HepG2 (cell line): ENCODE results near the gene MACROH2A1. TPM values are rescaled to one million over a fixed set of nuclear protein-coding genes. Genes with fewer than 3 reads are reported as not detected.

ENCODE experiments used
- ATAC-seq: fragments of 200-7000 bp; cut with Tn5 transposase; 3 replicates; pipeline ENCODE4 v1.9.1; 2020; ENCODE audit warnings: mild to moderate bottlenecking, moderate library complexity
- BruUV-seq: library from RNA; stranded (reverse); fragments of 400-500 nt; replicated peaks from 2 replicates; lab custom pipeline; 2021; lab: Mats Ljungman, UMichigan
- CTCF ChIA-PET: fragments of 300-600 bp; formaldehyde crosslinking; extraction: SDS; loops from one replicate; lab custom pipeline; 2021; ENCODE audit warnings: low total read pairs, inconsistent platforms, low intra/inter-chr PET ratio; lab: Yijun Ruan, JAX
- POLR2A ChIA-PET: fragments of 350-600 bp; sonication (Branson Sonifier 250); formaldehyde crosslinking; loops from one replicate; lab custom pipeline; 2020; ENCODE audit warnings: antibody characterized with exemption, inconsistent platforms; lab: Yijun Ruan, JAX
- DNase-seq: peaks from one replicate; pipeline ENCODE4 v3.0.0-alpha.2; 2015; ENCODE audit warnings: low spot score
- FAIRE-seq: peaks from 3 replicates; lab custom pipeline; 2011; peaks lifted over from hg19 to GRCh38; lab: Jason Lieb, UNC
- H2AFZ ChIP-seq: one replicate; pipeline ENCODE4 v1.6.1; 2011; ENCODE audit warnings: low read length, inconsistent platforms
- H3K27ac ChIP-seq: fragments of 300-600 bp; 3 replicates; pipeline ENCODE4 v1.8.0; 2011; ENCODE audit warnings: mixed run types, mild to moderate bottlenecking, mixed read lengths, low read length, inconsistent platforms; ENCODE audit not compliant: insufficient read depth; ENCODE audit errors: extremely low read length
- H3K27me3 ChIP-seq, 2 experiments: fragments of 200-600 bp in 1 of 2; 2 replicates in 1 of 2; 3 replicates in 1 of 2; pipeline versions ENCODE4 v1.6.0 to v1.8.0; 2011; ENCODE audit warnings: low read length in 2 of 2, mild to moderate bottlenecking in 2 of 2, moderate library complexity in 2 of 2, inconsistent platforms in 1 of 2; ENCODE audit not compliant: insufficient read depth in 2 of 2, control insufficient read depth in 1 of 2
- H3K36me3 ChIP-seq, 2 experiments: fragments of 200-600 bp in 1 of 2; replicated peaks in 1 of 2; 2 replicates in 1 of 2; 3 replicates in 1 of 2; pipeline versions ENCODE4 v1.5.1 to v1.8.0; 2011; ENCODE audit warnings: low read length in 2 of 2, inconsistent platforms in 1 of 2; ENCODE audit not compliant: insufficient read depth in 2 of 2, control insufficient read depth in 1 of 2
- H3K4me1 ChIP-seq: 2 replicates; pipeline ENCODE4 v1.5.1; 2012; ENCODE audit warnings: low read length, inconsistent platforms; ENCODE audit not compliant: insufficient read depth
- H3K4me2 ChIP-seq: 2 replicates; pipeline ENCODE4 v1.6.0; 2011; ENCODE audit warnings: low read depth, low read length, inconsistent platforms
- H3K4me3 ChIP-seq, 3 experiments: fragments of 200-600 bp in 1 of 3; sonication (generic), shearing (Covaris generic) in 1 of 3; replicated peaks in 1 of 3; 2 replicates each; pipeline ENCODE4 v1.5.1; 2011 to 2016; ENCODE audit warnings: low read length in 3 of 3, inconsistent platforms in 2 of 3, low read depth in 2 of 3, mild to moderate bottlenecking in 2 of 3, control low read depth in 1 of 3, mixed read lengths in 1 of 3; ENCODE audit not compliant: insufficient read depth in 1 of 3
- H3K79me2 ChIP-seq: one replicate; pipeline ENCODE4 v1.6.1; 2011; ENCODE audit warnings: low read length, inconsistent platforms; ENCODE audit not compliant: insufficient read depth
- H3K9ac ChIP-seq: 2 replicates; pipeline ENCODE4 v1.6.0; 2011; ENCODE audit warnings: mild to moderate bottlenecking, low read depth, low read length, inconsistent platforms; ENCODE audit not compliant: insufficient read depth
- H3K9me3 ChIP-seq: 2 replicates; pipeline ENCODE4 v1.5.1; 2012; ENCODE audit warnings: mild to moderate bottlenecking, low read length
- H4K20me1 ChIP-seq: 2 replicates; pipeline ENCODE4 v1.6.0; 2011; ENCODE audit warnings: inconsistent platforms, mild to moderate bottlenecking, low read length, moderate library complexity; ENCODE audit not compliant: insufficient read depth
- HOXA7 ChIP-seq: sonication (generic); formaldehyde crosslinking; IDR thresholded peaks from 2 replicates; pipeline ENCODE4 v1.8.1; 2022; ENCODE audit warnings: mild to moderate bottlenecking, missing genetic modification reagents, moderate library complexity
- JUNB ChIP-seq: sonication (generic); formaldehyde crosslinking; IDR thresholded peaks from 2 replicates; pipeline ENCODE4 v1.8.0; 2022; ENCODE audit warnings: missing genetic modification reagents, mild to moderate bottlenecking, borderline replicate concordance
- MIXL1 ChIP-seq: IDR thresholded peaks from 2 replicates; pipeline ENCODE4 v1.6.1; 2016
- MYNN ChIP-seq: sonication (generic); formaldehyde crosslinking; IDR thresholded peaks from 2 replicates; pipeline ENCODE4 v1.4.0; 2020; ENCODE audit warnings: mild to moderate bottlenecking, low read depth, missing genetic modification reagents
- PAF1 ChIP-seq: IDR thresholded peaks from 2 replicates; pipeline ENCODE4 v1.6.1; 2016; ENCODE audit warnings: missing genetic modification reagents, missing compliant biosample characterization
- RBM39 ChIP-seq: fragments of 200-400 bp; formaldehyde crosslinking; IDR thresholded peaks from one replicate; pipeline ENCODE4 v1.6.1; 2018; ENCODE audit warnings: antibody characterized with exemption, mild to moderate bottlenecking, low read depth, low read length; ENCODE audit not compliant: poor library complexity, severe bottlenecking
- SIX1 ChIP-seq: sonication (generic); formaldehyde crosslinking; IDR thresholded peaks from 2 replicates; pipeline ENCODE4 v1.4.0; 2020; ENCODE audit warnings: missing genetic modification reagents, borderline replicate concordance
- THRA ChIP-seq: sonication (generic); formaldehyde crosslinking; IDR thresholded peaks from 2 replicates; pipeline ENCODE4 v1.4.0; 2020; ENCODE audit warnings: missing genetic modification reagents, borderline replicate concordance
- ZBTB21 ChIP-seq: sonication (generic); formaldehyde crosslinking; IDR thresholded peaks from 2 replicates; pipeline ENCODE4 v1.4.0; 2020; ENCODE audit warnings: missing genetic modification reagents
- ZFP90 ChIP-seq: sonication (generic); formaldehyde crosslinking; IDR thresholded peaks from 2 replicates; pipeline ENCODE4 v1.8.0; 2022; ENCODE audit warnings: missing genetic modification reagents, mild to moderate bottlenecking, inconsistent platforms, borderline replicate concordance
- ZNF280B ChIP-seq: sonication (generic); formaldehyde crosslinking; IDR thresholded peaks from 2 replicates; pipeline ENCODE4 v1.5.0; 2020; ENCODE audit warnings: missing genetic modification reagents, mild to moderate bottlenecking, borderline replicate concordance
- ZNF746 ChIP-seq: sonication (generic); formaldehyde crosslinking; IDR thresholded peaks from 2 replicates; pipeline ENCODE4 v1.8.0; 2022; ENCODE audit warnings: mild to moderate bottlenecking, missing genetic modification reagents
- WGBS: methylation state at CpG from one replicate; pipeline ENCODE4 v1.1.6; 2017; ENCODE audit warnings: low lambda C conversion rate; 5-methylcytosine and 5-hydroxymethylcytosine counted together
- in situ Hi-C: cut with HindIII; loops from 2 replicates; pipeline ENCODE4 v1.10.0; 2017; ENCODE audit warnings: low pct_unique_long_range_greater_than_20kb; ENCODE audit not compliant: extremely low pct_ligation_motif_present
- intact Hi-C: fragments of 100-400 bp; cut with micrococcal nuclease; formaldehyde crosslinking; loops from one replicate; pipeline ENCODE4 v1.10.0; 2022; ENCODE audit not compliant: unreplicated experiment
- polyA plus RNA-seq, 8 experiments: library from polyadenylated mRNA; depleted of rRNA in 3 of 8; stranded (reverse) in 7 of 8; unstranded in 1 of 8; fragments of >200 nt; fragmentation: Illumina TruSeq in 4 of 8; extraction: Trizol in 4 of 8; gene quantifications; 2 replicates each; pipeline versions ENCODE4 v1.2.1 to v1.2.3, GENCODE V29; 2011 to 2016; ENCODE audit warnings: low read depth in 4 of 8, missing spikeins in 1 of 8, mixed read lengths in 1 of 8; ENCODE audit not compliant: insufficient read depth in 1 of 8
- total RNA-seq, 5 experiments: library from RNA; depleted of rRNA; stranded (reverse); fragments of >200 nt; fragmentation: Illumina TruSeq; extraction: Trizol; gene quantifications; 2 replicates each; pipeline ENCODE4 v1.2.3, GENCODE V29; 2016; ENCODE audit warnings: low read depth in 1 of 5
- TF ChIP-seq, protein P1 (sequence below): sonication (generic); formaldehyde crosslinking; IDR thresholded peaks from 2 replicates; pipeline ENCODE4 v1.5.1; 2020; ENCODE audit warnings: mild to moderate bottlenecking, missing genetic modification reagents, moderate library complexity
- TF ChIP-seq, protein P2 (sequence below): sonication (generic); formaldehyde crosslinking; IDR thresholded peaks from 2 replicates; pipeline ENCODE4 v1.8.0; 2022; ENCODE audit warnings: missing genetic modification reagents, low read depth, mild to moderate bottlenecking, borderline replicate concordance

Gene MACROH2A1
- total and polyA plus RNA-seq, 2 of the 13 experiments (the other 11 are each of a cell fraction or from before 2014, with no cell fraction given), result 69.1 to 158 TPM

- no peak overlapping the region for H3K27ac ChIP-seq
- CTCF ChIA-PET, result no interaction called here
- no peaks in the 10 kb centered on the region for H4K20me1 ChIP-seq
- intact Hi-C loops, result no loop called here
- no peaks in the 10 kb centered on the region for H3K9me3 ChIP-seq
- FAIRE-seq, result peak; percentile 36
- peaks cover 80% of the 10 kb centered on the region for H3K4me1 ChIP-seq
- WGBS, result 83% methylated on average over 13 of the region's 23 CpGs
- no peak overlapping the region for H3K4me3 ChIP-seq
- DNase-seq, result no peak
- POLR2A ChIA-PET, result no interaction called here
- H3K9ac ChIP-seq, result no peak overlapping the region
- in situ Hi-C loops, result no loop called here
- H3K79me2 ChIP-seq, result no peaks in the 10 kb centered on the region
- H3K36me3 ChIP-seq, result no peaks in the 10 kb centered on the region
- no TSS peak for BruUV-seq
- H2AFZ ChIP-seq, result no peak overlapping the region
- H3K4me2 ChIP-seq, result 0 out of 2 replicates have a peak overlapping the region, but pooled peaks have one; percentile 8
- ATAC-seq, result peak; percentile 9; the same call in 2 of the 3 replicates
- H3K27me3 ChIP-seq, result no peaks in the 10 kb centered on the region; a peak in 1 of 5 replicates
- TF ChIP-seq ZFP90 (CRISPR knock-in tag) (no peak), ZNF746 (no peak), ZBTB21 (CRISPR knock-in tag) (no peak), ZNF280B (CRISPR knock-in tag) (no peak), MYNN (no peak), THRA (CRISPR knock-in tag) (no peak), JUNB (no peak), SIX1 (CRISPR knock-in tag) (peak; percentile 59; the same call in 1 of the 2 replicates), PAF1 (no peak), RBM39 (no peak), HOXA7 (CRISPR knock-in tag) (no peak), MIXL1 (no peak)
- TF ChIP-seq, protein P1, sequence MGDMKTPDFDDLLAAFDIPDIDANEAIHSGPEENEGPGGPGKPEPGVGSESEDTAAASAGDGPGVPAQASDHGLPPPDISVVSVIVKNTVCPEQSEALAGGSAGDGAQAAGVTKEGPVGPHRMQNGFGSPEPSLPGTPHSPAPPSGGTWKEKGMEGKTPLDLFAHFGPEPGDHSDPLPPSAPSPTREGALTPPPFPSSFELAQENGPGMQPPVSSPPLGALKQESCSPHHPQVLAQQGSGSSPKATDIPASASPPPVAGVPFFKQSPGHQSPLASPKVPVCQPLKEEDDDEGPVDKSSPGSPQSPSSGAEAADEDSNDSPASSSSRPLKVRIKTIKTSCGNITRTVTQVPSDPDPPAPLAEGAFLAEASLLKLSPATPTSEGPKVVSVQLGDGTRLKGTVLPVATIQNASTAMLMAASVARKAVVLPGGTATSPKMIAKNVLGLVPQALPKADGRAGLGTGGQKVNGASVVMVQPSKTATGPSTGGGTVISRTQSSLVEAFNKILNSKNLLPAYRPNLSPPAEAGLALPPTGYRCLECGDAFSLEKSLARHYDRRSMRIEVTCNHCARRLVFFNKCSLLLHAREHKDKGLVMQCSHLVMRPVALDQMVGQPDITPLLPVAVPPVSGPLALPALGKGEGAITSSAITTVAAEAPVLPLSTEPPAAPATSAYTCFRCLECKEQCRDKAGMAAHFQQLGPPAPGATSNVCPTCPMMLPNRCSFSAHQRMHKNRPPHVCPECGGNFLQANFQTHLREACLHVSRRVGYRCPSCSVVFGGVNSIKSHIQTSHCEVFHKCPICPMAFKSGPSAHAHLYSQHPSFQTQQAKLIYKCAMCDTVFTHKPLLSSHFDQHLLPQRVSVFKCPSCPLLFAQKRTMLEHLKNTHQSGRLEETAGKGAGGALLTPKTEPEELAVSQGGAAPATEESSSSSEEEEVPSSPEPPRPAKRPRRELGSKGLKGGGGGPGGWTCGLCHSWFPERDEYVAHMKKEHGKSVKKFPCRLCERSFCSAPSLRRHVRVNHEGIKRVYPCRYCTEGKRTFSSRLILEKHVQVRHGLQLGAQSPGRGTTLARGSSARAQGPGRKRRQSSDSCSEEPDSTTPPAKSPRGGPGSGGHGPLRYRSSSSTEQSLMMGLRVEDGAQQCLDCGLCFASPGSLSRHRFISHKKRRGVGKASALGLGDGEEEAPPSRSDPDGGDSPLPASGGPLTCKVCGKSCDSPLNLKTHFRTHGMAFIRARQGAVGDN (CRISPR knock-in tag), result peak; percentile 22; the same call in 1 of the 2 replicates
- TF ChIP-seq, protein P2, sequence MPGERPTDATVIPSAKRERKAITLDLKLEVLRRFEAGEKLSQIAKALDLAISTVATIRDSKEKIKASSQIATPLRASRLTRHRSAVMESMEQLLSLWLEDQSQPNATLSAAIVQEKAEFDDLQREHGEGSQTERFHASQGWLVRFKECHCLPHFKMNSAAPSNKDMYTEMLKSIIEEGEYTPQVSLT (CRISPR knock-in tag), result no peak
These were observed 91.7 kb downstream of the MACROH2A1 start for GRCh38 chr5:135307143-135307903.
